CD1c-positive myeloid dendritic cell (primary cell): ENCODE data around the gene CXXC1.
"Not testable (repeated sequence)": the region's sequence is repeated elsewhere in the genome, so short reads cannot be mapped to it uniquely, and the experiment has no call there.

Experiments
- DNase-seq: peaks from one replicate; pipeline ENCODE4 v3.0.0-alpha.2; 2016; ENCODE audit errors: extremely low spot score

Gene CXXC1

DNA sequence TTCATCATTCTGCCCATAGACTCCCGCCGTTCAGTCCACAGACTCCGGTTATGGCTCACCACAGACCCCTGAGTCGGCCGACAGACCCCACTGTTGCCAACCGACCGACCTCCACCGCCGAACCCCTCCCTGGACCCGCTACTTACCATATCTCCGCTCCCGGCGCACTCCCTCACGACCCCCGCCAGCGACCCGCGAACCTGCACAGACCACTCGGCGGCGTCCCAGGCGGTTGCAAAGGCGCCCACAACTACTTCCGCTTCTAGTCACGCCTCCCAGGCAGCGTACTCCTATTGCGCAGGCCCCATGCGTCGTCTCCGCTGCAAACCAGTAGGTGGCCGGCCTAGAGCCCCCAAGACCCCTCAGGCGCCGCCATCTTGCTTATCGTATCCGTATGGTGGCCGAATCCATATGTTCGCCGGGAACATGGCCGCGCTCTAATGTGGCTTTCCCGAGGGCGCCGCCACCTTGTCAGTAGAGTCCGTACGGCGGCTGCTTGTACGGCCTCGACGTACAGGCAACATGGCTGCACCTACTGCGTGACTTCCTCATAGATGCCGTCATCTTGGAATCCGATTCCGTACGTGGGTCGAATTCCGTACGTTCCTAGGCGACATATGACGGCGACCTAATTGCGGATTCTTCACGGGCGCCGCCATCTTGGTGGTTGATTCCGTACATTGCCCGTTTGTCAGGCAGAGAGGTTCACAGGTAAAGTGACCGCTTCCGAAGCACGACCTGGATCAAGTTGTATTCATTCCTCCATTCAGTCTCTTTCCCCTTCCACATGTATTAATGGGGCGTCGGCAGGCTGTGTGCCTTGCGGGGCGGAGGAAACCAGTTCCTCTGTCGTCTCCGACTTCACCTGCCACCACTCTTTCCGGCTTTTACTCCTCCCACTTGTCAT, at the start of gene CXXC1:
TSS of gene CXXC1 (minus strand) at position 252 of the 907 bp plus-strand sequence. CDS start at position 149, 103 bp downstream.
- DNase-seq, result peak; percentile 99

DNA sequence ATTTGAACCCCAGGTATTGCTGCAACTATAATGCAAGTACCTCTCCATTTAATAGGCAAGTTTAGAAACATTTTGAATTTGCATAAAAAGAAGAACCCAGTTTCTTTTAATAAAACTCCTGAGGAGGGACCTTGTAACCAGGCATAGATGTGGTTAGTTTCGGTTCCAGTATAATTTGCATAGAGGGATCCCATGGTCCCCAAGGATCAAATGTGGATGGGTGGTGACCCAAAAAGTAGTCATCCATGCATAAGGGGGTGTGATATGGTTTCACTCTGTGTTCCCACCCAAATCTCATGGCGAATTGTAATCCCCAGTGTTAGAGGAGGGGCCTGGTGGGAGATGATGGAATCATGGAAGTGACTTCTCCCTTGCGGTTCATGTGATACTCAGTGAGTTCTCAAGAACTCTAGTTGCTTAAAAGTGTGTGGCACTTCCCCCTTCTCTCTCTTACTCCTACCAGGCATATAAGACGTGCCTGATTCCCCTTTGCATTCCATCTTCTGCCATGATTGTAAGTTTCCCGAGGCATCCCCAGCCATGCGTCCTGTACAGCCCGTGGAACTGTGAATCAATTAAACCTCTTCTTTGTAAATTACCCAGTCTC, 47.2 kb upstream of the CXXC1 start:
- peak; percentile 68 for DNase-seq

DNA sequence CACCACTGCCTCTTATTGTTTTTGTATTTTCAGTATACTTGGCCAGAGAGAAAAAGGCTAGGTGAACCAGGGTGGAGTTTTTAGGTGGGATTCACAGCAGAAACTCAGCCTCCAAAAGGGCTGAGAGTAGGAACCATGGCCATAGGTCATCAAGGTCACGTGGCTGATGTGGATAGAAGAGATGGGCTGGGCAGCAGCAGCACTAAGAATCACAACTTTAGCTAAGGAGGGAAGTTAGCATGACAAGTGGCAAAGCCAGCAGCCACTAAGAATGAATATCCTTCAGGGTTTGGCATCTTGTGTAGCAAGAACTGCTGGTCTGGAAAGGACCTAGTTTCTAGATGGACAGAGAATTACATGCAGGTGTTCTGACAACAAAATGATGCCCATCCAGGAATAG, 44.2 kb upstream of the CXXC1 start:
- no peak for DNase-seq

DNA sequence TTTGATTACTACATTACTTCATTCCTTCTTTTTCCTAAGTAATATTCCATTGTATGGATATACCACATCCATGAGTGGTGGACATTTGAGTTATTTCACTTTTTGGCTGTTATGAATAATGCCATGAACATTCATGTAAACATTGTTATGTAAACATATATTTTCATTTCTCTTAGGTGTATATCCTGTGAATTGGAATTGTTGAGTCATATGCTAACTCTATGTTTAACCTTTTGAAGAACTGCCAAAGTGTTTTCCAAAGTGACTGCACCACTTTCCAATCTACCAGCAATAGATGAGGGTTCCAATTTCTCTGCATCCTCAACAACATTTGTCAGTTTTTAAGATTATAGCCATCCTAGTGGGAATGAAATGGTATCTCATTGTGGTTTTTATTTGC, 42.7 kb upstream of the CXXC1 start:
- DNase-seq, result no peak

DNA sequence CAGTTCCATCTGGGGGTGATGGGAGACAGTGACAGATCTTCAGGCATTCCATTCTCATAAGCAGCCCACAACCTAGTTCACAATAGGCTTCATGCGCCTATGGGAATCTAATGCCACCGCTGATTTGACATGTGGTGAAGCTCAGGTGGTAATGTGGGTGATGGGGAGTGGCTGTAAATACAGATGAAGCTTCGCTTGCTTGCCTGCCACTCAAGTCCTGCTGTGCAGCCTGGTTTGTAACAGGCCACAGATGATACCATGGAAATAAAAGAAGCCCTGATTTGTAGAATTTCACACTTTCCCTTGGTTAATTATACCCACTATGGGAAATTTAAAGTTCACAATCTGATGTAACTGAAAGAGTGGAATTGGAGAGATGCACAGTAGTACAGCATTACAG, 40.5 kb upstream of the CXXC1 start:
- DNase-seq, result no peak

DNA sequence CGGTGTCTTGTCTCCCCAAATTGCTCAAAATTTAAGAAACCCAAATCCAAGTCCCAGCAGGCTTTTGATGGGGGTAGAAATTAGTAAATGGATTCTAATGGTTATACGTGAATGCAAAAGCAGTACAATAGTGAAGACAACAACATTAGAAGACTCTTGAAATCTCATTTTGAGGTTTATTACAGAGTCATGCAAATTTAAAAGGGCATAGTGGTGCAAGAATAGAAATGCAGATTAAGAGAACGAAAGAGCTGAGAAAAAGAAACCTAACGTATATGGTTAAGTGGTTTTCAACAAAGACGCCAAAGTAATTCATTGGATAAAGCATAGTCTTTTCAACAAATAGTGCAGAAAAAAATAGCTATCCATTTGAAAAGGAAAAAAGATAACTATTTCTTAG, 33.2 kb upstream of the CXXC1 start:
- DNase-seq, result no peak

DNA sequence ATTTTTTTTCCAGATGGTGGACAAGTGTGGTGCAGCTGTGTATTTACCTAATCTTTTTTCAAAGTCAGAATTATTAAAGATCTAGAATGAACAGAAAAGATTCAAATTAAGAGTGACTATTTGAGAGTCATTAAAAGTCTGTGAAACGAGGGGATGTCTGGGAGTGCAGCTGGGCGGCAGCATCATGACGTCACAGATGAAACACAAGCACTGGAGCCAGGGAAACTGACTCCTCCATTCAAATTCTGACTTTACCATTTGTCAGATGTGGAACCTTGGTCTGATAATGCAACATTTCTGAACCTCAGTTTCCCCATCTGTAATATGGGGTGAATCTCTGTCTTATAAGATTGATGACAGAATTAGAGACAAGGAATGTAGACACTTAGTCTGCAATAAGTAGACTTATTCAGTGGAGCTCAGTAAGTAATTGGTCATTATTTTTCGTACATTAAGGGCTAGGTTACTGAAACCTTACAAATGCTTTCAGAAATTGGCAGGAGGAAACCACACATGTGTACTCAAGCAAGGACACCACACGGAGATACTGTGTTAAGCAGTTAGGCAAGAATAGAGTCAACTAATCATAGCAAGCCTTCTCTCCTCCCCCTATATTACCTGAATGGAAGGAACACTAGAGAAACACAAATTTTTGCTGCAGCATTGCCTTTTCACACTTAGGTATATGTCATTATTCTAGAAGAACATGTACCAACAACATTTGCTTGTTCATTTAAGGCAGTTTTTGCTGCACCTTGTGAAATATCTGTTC, 27.8 kb upstream of the CXXC1 start:
- no peak for DNase-seq

DNA sequence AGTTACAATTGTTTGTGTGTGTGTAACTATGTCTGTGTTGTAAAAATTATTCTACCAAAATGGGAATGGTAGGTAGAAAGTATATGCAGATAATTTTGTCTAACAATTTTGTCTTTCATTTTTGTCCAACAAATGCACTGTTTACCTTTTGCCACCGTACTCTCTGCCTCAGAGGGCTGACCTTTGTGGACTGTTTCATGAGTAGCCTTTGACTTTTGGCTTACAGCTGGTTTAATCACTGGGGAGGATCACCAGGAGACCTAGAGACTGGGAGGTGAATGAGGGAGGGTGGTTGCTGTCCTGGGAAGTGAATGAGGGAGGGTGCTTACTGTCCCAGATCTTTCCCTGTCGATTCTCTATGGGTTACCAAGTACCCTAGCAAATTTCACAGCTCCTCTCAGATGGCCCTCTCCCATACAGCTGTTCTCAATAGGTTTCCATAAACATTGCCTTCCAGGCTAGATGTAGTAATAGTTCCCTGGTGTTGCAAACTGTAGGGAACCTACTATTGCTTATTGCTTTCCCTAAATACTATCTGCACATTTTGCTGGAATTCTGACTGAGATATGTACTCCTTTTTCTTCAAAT, 26.5 kb upstream of the CXXC1 start:
- no peak for DNase-seq

DNA sequence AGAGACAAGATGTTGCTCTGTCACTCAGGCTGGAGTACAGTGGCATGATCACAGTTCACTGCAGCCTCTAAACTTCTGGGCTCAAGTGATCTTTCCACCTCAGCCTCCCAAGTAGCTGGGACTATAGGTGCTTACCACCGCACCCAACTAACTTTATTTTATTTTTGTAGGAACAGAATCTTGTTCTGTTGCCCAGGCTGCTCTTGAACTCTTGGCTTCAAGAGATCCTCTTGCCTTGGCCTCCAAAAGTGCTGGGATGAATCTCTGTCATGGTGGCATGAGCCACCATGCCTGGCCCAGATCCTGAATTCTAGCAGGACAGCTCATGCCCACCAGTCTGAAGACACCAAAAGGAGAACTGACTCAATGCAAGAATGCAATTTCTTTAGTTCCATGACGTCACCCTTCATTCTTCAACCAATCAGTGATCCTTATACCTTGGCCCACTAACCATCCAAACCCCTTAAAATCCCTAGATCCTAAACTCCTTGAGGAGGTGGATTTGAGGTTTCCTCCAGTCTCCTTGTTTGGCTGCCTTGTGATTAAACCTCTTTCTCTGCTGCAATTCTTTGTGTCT, 25.6 kb upstream of the CXXC1 start:
- DNase-seq, result peak; percentile 35

DNA sequence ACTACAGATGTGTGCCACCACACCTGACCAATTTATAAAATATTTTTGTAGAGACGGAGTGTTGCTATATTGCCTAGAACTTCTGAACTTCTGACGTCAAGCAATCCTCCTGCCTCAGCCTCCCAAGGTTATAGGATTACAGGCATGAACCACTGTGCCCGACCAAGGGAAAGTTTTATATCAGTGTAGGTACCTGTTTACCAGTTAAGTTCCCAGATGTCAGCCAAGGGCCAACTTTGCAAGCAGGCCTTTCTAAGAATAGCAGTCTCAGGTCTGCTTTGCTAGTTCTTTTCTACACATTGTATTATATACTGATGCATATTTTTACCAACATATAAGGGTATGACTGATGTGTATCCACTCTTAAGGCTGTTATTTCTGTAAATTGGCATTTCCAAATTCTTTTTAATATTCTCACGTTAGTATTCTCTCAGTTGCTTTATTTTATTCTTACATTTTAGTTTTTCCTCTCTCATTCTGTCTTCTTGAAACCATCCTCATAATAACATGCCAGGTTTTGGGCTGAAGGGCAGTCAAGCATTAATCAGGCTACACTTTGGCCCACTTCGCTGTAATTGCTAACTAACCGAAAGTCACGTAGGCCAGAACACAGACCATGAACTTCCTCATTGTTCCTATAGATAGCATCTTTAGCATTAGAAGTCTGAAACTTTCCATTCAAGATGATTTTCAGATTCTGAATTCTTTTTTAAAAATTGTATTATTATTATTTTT, 25.0 kb upstream of the CXXC1 start:
- DNase-seq, result no peak

DNA sequence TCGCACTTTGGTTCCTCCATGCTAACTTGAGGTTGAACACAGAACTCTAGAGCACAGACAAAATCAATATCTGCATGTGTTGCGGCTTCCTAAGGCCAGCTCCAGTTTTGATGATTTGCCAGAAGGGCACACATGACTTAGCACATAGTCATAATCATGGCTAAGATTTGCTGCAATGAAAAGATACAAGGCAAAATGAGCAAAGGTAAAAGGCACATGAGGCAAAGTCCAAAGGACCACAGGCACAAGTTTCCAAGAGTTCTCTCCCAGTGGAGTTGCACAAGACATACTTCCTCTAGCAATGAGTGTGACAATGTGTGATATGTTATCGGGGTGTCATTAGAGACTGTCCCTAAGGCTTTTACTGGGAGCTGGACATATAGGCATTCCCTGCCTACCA, 24.2 kb upstream of the CXXC1 start:
- DNase-seq, result no peak

DNA sequence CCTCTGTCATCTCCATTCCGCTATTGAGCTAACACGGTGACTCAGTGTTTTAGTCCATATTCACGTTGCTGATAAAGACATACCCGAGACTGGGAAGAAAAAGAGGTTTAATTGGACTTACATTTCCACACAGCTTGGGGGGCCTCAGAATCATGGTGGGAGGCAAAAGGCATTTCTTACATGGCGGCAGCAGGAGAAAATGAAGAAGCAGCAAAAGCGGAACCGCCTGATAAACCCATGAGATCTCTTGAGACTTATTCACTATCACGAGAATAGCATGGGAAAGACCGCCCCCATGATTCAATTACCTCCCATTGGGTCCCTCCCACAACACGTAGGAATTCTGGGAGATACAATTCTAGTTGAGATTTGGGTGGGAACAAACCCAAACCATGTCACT, 22.6 kb upstream of the CXXC1 start:
- DNase-seq, result no peak

DNA sequence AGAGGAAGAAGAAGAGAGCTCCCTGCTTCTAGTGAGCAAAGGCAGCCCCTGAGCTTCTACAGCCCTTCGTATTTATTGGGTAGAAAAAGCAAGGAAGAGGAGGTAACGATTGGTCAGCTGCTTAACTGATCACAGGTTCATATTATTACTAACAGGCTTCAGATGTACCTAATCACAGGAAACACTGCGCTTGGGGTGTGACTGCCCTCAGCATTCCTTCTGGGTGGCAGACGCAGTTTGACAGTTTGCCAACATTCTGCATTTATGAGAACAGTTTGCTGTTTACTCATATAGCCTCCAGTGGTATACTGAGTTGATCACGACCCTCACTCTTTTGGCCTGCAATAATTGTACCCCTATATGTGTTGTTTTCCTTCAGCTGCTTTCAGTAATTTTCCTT, 21.4 kb upstream of the CXXC1 start:
- not testable (repeated sequence) for DNase-seq

DNA sequence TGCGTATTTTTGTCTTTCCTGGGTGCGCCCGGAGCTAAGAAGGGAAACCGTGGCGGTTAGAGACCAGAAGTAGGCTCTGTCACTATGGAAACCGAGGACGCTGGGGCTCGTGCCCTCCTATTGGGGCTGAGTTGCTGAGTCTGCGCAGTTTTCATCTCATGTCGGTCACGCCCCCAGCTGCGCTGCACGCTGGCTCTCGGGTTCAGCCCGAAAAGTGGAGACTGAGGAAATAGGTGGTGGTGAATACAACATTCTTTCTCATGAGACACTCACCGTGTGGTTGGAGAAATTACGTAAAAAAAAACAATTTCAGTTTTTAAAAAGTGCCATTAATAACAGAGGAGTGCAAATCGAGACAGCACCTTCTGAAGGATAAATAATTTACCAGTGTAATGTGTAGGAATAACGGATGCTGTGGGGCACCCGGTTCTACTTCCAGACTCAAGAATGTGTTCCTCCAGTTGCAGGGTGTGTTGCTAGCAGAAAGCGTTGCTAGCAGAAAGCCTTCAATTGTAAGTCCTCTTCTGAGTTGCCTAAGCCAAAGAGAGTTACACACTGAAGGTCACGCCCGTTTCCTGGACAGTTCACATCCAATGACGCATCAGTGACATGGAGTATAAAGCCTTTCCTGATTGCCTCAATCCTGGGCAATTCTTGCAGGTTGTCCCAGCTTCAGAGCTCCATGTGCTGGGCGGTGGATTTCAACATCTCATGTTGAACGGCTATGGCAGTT, 20.4 kb upstream of the CXXC1 start:
- DNase-seq, result peak; percentile 98

DNA sequence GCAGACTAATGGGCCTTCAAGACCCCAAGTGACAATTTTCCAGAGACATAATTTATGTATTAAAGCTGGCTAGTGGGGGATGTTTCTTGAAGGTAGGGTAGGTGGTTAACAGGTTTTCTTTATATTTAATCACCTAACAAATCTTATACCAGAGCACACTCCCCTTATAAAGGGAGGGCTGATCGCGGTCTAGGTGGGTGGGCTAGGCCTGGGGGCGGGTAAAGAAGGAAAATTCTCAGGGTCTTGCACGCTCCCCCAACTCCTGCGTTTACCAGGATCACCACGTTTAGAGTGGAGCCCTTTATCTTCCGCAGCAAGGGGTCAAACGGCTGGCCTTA, 19.9 kb upstream of the CXXC1 start:
- DNase-seq, result no peak

DNA sequence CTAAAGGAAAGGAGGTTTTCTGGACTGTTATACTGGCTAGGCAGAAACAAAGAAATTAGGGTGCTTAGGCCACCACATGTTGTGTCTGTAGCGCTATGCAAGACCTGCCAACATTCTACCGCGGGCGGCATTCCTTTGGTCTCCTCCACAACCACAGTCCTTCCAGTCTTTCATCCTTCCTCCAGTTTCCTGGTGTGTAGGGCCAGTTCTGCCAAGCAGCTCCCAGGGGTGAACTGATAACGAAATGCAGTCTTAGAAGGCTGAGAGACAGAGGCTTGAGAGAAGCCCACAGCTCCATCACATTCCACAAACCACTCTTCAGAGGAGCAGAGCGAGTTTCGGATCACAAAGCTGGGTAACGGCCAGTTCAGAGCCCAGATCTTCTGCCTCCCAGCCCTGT, 19.5 kb upstream of the CXXC1 start:
- DNase-seq, result no peak

DNA sequence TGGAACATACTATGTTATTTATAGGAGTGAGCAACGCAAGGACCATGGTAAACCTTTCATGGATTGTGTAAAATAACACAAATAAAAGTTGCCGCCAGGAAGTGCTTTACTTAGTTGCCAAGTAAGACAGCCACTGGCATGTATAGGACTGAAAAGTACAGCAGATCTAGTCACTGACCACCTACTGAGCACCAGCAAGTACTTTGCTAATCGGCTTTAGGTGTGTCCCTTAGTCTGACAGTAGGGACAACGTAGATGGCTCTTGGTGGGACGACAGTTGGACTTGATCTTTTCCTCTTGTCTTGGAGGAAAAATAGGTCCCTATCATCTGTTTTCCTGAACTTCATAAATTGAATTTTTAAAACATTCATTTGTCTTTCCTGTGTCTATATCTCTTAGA, 13.6 kb upstream of the CXXC1 start:
- no peak for DNase-seq

DNA sequence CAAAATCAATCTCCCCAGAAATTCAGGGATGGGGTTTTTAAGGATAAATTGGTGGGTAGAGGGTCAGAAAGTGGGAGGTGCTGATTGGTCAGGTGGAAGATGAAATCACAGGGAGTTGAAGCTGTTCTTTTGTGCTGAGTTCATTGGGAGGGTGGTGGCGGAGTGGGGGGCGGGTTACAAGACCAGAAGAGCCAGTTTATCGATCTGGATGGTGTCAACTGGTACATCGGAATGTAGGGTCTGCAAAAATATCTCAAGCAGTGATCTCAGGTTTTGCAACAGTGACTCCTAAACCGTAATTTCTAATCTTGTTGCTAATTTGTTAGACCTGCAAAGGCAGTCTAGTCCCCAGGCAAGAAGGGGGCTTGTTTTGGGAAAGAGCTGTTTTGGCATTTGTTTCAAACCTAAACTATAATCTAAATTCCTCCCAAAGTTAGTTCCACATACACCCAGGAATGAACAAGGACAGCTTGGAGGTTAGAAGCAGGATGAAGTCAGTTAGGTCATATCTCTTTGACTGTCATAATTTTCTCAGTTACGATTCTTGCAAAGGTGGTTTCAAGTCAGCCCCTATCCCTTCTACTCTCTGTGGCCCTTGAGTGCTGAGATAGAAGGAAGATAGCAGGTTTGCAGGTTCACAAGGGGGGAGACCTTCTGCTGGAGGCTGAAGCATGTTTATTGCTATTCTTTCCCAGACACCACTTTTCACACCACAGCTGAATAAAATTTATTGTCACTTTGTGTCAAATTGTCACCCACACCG, 12.3 kb upstream of the CXXC1 start:
- no peak for DNase-seq

DNA sequence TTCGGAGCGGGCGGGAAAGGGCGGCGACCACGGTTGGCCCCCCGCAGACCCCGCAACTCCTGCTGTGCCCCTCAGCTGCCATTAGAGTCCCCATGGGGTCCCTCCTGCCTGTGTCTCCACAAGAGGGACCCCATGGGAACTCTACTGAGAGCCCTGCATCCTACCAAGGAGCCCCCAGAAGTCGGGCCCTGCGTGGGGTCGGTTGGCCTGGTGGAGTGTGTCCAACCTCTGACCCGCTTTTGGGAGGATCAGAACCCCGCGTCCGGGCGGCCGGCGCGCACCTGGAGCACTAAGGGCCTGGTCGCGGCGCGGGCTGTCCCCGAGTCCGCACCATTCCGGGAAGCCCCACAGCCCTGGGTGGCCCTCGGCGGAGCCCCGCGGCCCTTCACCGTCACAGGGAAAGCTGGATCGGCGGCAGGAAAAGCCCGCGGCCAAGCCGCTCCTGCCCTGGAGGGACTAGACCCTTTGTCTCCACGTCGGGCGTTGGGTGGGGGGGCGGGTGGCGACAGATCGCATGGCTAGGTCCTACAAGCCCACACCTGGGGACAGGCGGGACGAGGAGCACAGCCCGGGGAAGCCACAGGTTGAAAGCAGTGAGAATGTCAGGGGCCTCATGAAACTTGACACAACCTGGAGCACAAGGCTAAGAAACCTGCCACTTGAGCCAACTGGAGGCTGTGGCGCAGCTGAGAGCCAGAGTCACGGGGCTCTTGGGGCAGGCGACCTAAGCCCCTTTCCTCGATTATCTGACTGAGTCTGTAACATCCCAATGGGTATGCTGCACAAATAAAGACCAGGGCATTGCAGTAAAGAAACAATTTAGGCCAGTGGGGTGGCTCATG, 11.2 kb upstream of the CXXC1 start:
- DNase-seq, result no peak
